Left renal cortex interstitium (tissue), 4 donors: ENCODE results near the gene NEU4. TPM values are rescaled to one million over a fixed set of nuclear protein-coding genes. Genes with fewer than 3 reads are reported as not detected.
"Not testable (repeated sequence)": the region's sequence is repeated elsewhere in the genome, so short reads cannot be mapped to it uniquely, and the experiment has no call there.

Source experiments
- DNase-seq, 4 donors: peaks; one replicate each; pipeline ENCODE4 v3.0.0-alpha.2; 2013; ENCODE audit warnings: low read depth in 4 of 4, low spot score in 2 of 4, missing footprints in 1 of 4
- polyA plus RNA-seq, 4 donors: library from polyadenylated mRNA; unstranded; fragments of 120-200 nt; gene quantifications; one replicate each; pipeline ENCODE4 v1.2.1, GENCODE V29; 2013; ENCODE audit not compliant: insufficient read length in 4 of 4

The NEU4 gene, protein sequence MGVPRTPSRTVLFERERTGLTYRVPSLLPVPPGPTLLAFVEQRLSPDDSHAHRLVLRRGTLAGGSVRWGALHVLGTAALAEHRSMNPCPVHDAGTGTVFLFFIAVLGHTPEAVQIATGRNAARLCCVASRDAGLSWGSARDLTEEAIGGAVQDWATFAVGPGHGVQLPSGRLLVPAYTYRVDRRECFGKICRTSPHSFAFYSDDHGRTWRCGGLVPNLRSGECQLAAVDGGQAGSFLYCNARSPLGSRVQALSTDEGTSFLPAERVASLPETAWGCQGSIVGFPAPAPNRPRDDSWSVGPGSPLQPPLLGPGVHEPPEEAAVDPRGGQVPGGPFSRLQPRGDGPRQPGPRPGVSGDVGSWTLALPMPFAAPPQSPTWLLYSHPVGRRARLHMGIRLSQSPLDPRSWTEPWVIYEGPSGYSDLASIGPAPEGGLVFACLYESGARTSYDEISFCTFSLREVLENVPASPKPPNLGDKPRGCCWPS
- polyA plus RNA-seq = 1 to 10 TPM; 1.2 to 4.1 (median 1.9) TPM

DNA sequence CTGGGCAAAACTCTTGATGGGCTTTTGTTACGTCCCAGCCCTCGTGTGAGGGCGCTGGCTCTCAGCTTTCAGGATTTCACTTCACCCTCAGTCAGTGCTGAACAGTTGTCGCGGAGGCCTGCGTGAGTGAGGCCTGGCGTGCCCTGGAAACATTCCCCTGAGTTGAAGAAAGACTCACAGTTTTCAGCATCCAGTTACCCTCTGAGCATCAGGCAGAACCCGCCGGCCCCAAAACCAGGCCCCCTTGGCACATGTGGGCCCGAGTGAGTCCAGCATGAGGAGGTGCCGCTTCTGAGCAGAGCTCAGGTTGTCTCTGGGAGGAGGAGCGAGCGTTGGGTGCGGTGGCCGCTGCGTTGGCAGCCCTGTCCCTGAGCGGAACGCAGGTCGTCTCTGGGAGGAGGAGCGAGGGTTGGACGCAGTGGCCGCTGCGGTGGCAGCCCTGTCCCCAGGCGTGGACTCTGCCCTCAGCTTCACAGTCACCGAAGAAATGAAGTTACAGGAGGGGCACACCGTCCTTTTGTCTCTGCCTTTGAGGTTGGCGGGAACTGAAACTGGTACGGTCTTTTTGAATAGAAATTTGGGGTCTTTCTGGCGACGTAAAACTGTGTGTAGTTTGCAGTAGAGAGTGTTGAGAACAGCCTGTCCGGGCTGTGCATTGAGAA lies at the start of gene NEU4:
Gene NEU4 (plus strand): TSS at position 473 of the 662 bp plus-strand sequence. CDS start 5,292 bp downstream, outside the sequence.
- no peak for DNase-seq

DNA sequence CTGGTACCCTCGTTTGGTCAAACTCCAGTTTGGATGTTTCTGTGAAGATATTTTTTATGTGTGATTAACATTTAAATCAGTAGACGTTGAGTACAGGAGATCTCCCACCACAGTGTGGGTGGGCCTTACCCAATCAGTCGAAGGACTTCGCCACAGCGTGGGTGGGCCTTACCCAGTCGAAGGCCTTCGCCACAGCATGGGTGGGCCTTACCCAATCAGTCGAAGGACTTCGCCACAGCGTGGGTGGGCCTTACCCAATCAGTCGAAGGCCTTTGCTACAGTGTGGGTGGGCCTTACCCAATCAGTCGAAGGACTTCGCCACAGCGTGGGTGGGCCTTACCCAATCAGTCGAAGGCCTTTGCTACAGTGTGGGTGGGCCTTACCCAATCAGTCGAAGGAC lies 49.1 kb upstream of the NEU4 start:
- not testable (repeated sequence) for DNase-seq

DNA sequence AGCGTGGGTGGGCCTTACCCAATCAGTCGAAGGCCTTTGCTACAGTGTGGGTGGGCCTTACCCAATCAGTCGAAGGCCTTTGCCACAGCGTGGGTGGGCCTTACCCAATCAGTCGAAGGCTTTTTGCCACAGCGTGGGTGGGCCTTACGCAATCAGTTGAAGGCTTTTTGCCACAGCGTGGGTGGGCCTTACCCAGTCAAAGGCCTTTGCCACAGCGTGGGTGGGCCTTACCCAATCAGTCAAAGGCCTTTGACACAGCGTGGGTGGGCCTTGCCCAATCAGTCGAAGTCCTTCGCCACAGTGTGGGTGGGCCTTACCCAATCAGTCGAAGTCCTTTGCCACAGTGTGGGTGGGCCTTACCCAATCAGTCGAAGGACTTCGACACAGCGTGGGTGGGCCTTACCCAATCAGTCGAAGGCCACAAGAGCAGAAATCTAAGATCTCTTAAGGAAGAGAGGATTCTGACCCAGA lies 48.7 kb upstream of the NEU4 start:
- no peak for DNase-seq

DNA sequence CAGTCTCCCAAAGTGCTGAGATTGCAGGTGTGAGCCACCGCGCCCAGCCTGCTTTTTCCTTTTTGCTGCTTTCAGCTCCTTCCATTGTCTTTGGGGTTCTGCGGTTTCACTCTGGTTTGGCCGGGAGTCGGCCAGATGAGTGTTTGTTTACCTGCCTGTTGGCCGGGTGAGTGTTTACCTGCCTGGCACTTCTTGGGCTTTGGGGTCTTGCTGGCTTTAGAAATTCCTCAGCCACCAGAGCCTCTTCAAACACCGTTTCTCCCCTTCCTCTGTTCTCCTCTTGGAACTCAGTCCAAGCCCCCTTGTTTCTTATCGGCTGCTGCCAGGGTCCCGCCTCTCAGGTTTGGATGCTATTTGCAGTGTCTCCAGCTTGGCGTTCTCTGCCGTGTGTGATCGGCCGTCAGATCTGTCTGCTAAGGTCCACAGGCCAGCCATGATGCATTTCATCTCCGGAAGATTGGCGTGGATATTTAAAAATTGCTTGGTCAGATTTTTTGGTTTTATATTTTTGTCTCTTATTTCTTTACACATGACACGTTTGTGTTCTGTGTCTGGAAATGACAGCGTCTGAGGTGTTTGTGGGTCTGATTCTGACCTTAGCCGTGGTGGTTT lies 46.6 kb upstream of the NEU4 start:
- no peak for DNase-seq

DNA sequence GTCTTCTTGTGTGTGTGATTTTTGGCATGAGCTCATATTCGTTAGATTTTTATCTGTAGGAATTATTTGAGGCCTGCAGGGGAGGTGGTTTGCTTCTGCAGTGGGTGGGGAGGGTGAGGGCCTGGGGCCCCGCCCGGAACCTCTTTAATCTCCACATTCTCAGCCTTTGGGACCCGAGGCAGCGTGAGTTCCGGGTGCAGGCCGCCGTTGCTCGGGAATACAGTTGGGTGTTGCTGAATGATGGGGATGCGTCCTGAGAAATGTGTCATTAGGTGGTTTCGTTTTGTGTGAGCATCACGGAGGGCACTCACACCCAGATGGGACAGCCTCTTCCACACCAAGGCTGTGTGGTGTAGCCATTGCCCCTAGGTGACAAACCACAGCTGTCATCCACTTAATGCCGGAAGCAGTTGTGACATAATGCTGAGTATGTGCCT lies 46.0 kb upstream of the NEU4 start:
- DNase-seq = no peak

DNA sequence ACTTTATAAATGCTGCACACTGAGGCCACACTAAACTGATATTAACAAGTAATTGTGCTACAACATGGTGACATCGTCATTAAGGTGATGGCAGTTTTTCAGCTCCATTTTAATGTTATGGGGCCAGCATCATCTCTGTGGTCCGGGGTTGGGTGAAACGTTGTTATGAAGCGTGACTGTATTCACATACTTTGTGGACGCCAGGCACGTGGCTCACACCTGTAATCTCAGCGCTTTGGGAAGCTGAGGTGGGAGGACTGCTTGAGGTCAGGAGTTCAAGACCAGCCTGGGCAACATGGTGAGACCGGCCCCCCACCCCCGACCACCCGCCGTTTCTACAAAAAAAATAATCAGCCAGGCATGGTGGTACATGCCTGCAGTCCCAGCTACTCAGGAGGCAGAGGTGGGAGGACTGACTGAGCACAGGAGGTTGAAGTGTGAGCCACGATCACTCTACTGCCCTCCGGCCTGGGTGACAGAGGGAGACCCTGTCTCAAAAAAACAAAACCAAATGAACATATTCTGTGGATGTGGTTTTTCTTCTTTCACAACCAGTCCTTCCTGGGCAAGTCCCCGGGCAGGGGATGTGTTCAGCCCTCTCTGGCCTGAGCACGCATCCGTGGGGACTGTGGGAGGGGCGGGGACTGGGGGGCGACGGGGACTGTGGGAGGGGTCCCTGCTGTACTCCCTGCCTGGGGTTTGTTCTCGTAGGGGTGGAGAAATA lies 45.3 kb upstream of the NEU4 start:
- no peak for DNase-seq

DNA sequence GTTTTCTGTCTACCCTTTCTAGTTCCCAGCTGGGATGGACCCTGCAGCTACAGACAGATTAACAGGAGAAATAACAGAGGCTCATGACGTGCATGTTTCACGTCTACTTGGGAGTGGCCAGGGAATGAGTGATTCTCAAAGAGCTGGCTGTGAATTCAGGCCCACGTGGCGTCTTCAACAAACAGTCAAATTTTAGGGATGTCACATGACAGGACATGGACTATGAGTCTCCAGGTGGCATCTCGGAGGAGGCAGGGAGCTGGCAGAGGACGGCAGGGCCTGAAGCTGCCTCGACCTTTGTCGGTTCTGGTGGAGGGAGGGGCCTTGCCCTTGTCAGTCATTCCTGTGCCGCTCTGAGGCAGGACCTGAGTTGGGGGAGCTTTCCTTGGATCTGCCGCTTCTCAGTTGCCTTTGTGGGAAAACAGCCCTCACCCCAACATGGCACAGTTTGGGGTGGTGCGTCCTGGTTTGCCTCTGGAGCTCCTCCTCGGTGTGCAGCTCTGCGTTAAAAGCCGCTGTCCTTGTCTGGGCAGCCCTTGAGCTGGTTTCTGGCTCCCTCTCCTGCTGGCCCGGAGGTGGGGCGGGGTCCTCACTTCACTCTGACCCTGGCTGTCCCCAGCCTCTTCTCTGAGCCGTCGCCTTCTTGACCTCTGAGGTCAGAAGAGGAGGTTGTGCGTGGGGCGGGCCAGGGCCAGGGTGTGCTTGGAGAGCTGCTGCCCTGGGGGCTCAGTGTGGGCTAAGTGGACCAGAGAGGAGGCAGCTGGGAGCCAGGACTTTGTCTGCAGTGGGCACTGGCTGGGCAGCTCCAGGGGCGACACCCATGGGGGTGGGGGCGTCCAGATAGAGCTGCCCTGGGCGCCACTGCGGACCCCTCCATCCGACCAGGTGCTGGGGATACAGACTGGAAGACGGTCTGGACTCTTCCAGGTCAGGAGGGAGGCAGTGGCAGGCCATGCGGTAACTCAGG lies 44.4 kb upstream of the NEU4 start:
- no peak for DNase-seq

DNA sequence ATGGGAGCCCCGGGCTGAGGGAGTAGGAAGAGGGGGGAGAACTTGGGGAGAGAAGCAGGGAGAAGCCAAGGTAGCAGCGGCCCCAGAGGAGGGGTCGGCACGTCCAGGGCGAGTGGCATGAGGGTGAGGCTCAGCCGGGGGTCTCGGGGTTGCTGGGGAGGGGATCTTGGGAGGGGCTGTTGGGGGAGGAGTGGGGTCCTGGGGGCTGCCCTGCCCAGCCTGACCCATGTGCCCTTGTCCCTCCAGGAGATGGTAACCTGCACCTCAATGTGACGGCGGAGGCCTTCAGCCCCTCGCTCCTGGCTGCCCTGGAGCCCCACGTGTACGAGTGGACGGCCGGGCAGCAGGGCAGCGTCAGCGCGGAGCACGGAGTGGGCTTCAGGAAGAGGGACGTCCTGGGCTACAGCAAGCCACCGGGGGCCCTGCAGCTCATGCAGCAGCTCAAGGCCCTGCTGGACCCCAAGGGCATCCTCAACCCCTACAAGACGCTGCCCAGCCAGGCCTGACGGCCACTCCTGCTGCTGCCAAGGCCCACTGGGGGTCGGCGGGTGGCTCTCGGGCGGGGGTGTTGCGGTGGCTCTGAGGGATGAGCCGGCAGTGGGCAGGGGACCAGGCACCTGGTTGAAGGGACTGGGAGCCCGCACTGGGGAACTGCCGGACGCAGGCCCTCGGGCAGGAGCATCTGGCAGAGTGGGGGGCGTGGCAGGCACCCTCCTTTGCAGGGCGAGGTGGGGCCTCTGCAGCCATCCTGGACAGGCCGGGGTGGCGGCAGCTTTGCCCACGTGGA lies 41.3 kb upstream of the NEU4 start:
- no peak for DNase-seq

DNA sequence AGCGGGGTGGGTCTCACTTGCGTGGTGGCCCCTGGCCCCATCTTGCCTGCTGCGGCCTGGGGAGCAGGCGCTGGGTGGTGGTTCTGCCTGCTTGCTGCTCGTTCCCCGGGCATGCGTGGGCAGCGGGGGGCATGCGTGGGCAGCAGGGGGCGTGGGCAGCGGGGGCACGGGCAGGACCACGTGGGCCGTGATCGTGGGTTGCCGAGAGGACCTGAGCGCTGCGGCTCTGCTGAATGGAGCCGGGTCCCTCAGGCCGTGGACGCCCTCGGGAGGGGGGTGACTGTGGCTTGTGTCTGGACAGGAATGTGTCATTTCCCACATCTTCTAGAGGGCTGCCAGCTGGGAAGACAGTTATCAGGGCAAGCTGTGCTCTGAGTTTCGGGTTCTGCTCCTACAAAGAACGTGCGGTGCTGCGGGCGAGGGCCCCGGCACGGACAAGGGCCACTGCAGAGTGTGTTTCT lies 40.7 kb upstream of the NEU4 start:
- DNase-seq = no peak

DNA sequence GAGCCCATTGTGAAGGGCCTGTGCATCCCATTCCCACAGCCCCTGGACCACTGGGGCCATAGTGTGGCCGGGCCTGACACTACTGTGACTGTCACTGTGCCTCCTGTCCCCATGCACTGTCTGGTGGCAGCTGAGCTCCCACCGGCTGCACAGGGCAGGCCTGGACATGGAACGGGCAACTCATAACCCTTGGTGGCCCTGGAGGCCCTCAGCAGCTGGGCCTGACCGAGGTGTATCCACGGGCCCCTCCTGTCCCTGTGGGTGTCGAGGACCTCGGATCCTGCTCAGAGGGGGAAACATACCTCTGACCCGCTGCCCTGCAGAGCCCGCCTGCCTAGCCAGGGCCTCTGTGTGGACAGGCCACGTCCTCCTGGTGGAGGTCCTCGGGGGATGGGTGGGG lies 40.1 kb upstream of the NEU4 start:
- DNase-seq = no peak

DNA sequence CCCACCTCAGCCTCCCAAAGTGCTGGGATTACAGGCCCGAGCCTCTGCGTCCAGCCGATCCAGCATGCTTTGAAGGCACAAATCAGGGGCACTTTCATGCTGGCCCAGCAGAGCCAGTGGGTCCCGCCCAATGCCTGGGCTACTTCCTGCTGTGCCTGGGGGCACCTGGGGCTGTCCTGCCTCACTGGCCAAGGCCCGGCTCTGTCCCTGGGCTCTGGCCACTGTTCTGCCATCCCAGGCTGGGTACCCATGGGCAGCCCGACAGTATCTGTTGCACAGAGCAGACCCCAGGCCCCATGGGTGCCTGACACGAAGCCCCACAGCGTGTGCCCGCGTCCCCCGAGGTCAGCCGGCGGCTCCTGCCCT lies 39.2 kb upstream of the NEU4 start:
- no peak for DNase-seq

DNA sequence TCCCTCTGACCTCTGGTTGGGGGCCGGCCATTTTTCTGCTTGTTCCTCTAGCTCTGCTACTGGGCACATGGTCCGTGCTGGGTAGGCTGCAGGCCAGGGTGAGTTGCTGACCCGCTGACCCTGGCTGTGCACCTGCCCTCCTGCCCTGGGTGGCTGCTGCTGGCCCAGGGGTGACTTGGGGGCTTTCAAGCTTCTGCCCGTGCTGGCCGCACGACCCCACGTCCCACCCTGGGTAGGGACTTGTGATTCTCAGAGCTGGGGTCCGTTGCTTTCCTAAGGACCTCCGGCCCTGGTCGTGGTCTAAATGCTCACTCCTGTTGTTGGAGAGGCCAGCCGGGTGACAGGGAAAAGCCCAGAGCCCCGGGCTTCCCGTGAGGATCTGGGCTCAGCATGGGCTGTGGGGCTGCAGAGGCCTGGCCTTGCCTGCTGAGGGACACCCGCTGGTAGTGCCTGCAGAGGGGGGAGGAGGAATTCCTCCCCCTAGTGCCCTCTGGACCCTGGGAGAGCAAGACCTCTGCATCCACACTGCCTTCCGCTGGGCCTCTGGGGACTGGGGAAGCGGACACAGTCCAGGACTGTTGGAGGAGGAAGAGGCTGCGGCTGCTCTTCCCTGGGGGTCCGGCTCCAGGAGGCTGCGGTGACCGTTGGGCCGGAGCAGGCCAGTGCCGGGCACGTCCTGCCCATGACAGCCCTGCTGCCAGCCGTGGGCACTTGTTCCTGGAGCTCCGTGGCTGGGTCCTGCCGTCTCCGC lies 38.6 kb upstream of the NEU4 start:
- no peak for DNase-seq

DNA sequence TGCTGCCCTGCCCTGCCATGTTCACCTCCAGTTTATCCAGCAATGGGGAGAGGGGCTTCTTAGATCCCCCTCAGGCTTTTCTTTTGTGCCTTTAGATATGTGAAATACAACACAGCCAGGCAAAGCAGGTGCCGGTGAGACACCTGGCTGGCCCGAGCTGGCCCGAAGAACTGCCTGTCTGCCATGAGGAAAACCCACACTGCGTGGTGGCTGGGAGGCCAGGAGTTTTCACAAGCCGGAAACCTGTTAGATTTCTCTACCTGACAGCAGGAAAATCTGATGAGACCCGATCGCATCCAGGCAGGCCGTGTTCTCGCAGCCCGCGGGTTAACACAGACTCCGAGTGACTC lies 38.1 kb upstream of the NEU4 start:
- DNase-seq = no peak

DNA sequence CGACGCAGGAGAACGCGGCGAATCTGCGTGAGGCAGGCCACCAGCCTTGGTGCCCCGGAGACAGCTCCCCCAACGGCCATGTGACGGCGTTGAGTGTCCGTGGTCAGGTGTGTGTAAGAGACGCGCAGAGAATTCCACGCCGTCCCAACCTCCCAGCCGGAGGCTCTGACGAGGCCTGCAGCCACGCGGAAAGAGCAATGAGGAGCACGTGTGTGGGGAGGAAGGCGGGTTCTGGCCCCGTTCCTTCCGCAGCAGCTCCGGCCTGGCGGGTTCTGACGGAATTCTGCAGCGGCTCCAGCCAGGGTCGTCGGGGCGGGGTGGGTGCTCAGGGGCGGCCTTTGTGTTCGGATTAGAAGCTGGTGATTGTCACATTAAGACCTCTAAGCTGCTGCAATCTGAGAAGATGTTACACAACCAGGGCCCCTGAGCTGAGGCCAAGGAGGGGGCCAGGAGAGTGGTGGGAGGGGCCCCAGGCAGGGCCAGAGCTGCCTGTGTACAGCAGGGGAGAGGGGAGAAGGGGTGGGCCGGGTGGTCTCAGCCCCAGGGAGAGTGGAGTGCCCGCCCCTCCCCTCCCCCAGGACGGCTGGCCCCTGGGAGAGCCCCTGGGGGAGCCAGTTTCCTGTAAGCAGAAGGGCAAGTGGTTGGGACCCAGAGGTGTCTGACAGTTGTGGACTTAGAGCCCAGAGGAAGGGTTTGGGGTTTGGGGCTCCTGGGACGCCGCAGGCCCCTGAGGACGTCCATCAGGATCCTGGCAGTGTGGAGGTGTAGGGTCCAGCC lies 37.5 kb upstream of the NEU4 start:
- no peak for DNase-seq

DNA sequence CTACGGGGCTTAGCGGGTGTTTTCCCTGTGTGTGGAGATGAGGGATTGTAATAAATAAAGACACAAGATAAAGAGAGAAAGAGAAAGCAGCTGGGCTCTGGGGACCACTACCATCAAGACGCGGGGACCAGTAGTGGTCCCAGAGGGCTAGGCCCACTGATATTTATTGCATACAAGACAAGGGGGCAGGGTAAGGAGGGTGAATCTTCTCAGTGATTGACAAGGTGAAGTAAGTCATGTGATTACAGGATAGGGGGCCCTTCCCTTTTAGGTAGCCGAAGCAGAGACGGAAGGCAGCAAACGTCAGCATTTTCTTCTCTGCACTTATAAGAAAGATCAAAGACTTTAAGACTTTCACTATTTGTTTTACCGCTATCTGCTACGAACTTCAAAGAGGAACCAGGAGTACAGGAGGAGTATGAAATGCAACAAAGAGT lies 36.9 kb upstream of the NEU4 start:
- DNase-seq = no peak

DNA sequence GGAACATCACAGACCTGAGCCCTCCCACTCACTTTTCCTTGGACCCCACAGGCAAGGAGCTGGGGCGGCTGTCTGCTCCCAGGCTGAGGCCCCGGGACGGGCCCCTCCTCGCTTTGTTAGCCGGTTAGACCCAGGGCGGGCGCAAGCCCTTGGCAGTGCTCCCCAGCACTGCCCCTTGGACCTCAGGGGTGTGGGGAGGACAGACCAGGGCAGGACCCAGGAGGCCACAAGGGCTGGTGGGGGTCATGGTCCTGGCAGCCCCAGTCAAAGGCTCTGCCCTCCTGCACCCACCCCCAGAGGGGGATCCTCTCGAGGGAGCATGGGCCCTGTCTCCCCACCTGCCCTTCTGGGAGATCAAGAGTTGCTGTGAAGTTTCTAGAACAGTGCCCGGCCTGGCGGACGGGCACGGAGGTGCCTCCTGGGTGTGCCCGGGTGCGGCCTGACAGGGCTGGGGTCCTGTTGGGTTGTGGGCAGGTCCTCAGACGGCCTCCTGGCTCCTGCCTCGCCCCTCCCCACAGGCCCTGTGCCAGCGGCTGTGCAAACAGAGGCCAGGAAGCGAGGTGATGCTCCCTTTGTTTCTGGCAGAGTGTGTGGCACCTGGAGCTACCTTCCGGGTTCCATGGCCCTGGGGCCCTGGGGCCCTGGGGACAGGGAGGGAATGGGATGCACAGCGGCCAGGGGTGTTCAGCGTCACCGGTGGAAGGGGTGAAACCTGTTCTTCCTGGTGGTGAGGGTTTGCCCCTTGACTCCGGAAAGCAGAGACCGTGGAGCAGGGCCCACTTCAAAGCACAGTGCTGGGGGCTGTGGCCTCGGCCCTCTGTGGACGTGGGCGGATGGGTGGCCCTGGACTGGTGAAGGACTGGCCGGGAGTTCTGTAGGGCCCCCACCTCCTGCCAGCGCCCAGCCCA lies 35.2 kb upstream of the NEU4 start:
- no peak for DNase-seq
